ENCODE data around the gene ARHGAP26.
"Not testable (repeated sequence)": the region's sequence is repeated elsewhere in the genome, so short reads cannot be mapped to it uniquely, and the experiment has no call there.

The ARHGAP26 gene

DNA sequence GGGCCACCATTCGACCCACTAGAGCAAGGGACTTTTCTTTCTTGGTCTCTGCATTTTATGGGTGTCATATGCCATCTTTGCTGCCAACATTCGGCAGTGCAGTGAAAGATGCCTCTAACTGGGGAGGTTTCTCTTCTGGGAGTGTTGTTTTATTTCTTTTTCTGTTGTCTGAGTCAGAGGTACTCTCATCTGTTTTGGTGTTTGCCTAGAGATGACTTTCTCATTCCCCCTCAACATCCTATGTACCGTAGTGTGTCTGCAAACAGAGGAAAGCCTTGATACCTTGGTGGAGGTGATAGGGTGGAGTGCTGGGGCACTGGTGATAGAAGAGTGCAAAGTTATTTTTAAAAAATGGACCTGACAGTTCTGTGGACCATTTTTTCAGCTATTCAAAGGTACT, 182.1 kb downstream of the ARHGAP26 start:
- Mint-ChIP-seq H3K4me3 (no peak overlapping the region), H3K27me3 (no peaks in the 10 kb centered on the region), H3K4me1 (peaks cover 3% of the 10 kb centered on the region), H3K27ac (no peak overlapping the region), H3K36me3 (peaks cover 3% of the 10 kb centered on the region), H3K9me3 (no peaks in the 10 kb centered on the region)
- no peak for ATAC-seq (ENCODE audit: low read depth)
- no peak for DNase-seq (ENCODE audit: low spot score in 2 of 2)

DNA sequence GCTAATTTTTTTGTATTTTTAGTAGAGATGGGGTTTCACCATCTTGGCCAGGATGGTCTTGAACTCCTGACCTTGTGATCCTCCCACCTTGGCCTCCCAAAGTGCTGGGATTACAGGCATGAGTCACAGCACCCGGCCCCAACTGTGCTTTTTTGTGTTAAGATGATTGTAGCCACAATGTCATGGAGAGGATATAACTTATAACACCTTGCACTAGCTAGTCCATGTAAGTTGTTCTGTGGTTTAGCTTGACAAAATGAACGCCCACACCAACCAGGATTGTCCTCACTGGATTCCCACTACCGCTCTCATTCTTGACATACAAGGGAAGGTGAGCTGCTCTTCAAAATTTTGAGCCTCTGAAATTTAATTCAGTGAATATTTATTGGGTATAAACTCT, 182.7 kb downstream of the ARHGAP26 start:
- not testable (repeated sequence) for H3K4me1 Mint-ChIP-seq; H3K4me3 Mint-ChIP-seq; DNase-seq (ENCODE audit: low spot score in 2 of 2); H3K9me3 Mint-ChIP-seq; H3K36me3 Mint-ChIP-seq; H3K27me3 Mint-ChIP-seq; ATAC-seq (ENCODE audit: low read depth); H3K27ac Mint-ChIP-seq

DNA sequence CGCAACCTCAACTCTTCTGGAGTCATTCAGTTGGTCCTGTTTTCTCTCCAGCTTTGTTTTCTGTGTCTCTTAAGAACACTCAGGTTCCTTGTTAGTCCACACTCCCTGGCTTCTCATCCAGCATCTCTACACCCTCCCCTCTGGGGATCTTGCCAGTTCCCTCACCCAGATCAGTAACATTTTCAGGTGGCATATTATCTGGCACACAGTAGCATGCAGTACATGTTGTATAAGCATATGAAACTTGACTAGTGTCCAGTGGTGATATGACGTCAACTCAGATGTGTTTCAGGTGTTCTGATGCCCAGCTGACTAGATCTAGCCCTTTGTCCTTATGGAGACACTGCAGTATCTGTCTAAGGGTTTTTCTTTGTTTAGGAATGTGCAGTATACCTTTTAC, 184.3 kb downstream of the ARHGAP26 start:
- ATAC-seq (ENCODE audit: low read depth) (no peak), DNase-seq (ENCODE audit: low spot score in 2 of 2) (no peak)
- peaks cover 2% of the 10 kb centered on the region for H3K36me3 Mint-ChIP-seq
- H3K4me1 Mint-ChIP-seq: peaks cover 3% of the 10 kb centered on the region
- H3K9me3 Mint-ChIP-seq: no peaks in the 10 kb centered on the region
- no peak overlapping the region for H3K4me3 Mint-ChIP-seq
- H3K27me3 Mint-ChIP-seq: no peaks in the 10 kb centered on the region
- no peak overlapping the region for H3K27ac Mint-ChIP-seq

GRCh38 chr5:142955628-142956027, 185.5 kb downstream of the ARHGAP26 start:
- Mint-ChIP-seq H3K27me3 (no peaks in the 10 kb centered on the region), H3K4me3 (no peak overlapping the region), H3K4me1 (no peaks in the 10 kb centered on the region), H3K36me3 (no peaks in the 10 kb centered on the region), H3K9me3 (no peaks in the 10 kb centered on the region), H3K27ac (no peak overlapping the region)
- ATAC-seq (ENCODE audit: low read depth) (no peak), DNase-seq (ENCODE audit: low spot score in 2 of 2) (no peak)

DNA sequence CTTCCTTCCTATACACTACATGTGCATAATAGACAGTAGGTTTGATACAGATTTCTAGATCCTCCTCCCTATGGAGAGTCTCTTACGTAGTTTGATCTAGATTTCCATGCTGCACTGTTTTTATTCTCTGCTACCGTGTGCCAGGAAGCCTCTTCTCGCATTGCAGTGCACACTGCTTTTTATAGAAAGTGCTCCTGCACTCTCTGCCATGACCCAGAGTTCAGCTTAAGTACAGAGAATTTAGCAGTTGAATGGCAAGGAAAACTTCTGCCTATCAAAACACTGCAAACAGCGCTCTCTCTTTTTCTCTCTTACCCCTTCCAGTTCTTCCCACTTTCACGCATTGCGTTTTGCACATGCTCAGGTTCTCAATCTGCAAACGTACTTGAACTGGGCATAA, 187.4 kb downstream of the ARHGAP26 start:
- DNase-seq (ENCODE audit: low spot score in 2 of 2) (no peak), ATAC-seq (ENCODE audit: low read depth) (no peak)
- no peaks in the 10 kb centered on the region for H3K9me3 Mint-ChIP-seq
- no peak overlapping the region for H3K4me3 Mint-ChIP-seq
- no peaks in the 10 kb centered on the region for H3K36me3 Mint-ChIP-seq
- no peaks in the 10 kb centered on the region for H3K4me1 Mint-ChIP-seq
- no peak overlapping the region for H3K27ac Mint-ChIP-seq
- no peaks in the 10 kb centered on the region for H3K27me3 Mint-ChIP-seq

DNA sequence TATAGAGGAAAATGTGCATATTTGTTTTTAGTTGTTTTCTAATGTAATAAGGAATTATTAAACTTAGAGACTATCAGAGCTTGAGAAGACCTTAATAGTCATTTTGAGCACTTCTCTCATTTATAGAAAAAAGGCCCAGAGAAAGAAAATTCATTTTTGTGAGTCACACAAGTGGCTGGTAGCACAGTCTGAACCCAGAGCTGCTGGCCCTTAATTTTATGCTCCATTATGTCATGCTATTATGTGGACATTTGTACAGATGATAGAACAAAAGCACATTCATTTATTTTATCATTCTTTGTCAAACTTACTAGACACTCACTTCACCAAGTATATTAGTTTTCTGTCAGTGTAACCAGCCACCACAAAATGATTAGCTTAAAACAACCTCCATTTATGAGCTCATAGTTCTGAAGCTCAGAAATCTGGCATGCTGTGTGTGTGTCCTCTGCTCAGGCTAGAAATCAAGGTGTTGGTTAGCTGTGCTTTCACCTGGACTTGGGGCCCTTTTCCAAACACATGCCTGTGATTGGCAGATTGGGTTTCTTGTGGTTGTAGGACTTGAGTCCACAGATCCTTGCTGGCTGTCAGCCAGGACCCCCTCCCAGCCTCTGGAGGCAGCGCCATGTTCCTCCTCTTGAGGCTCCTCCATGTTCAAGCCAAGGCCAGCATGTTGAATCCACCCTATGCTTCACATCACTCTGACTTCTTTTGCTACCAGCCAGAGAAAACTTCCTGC, 188.9 kb downstream of the ARHGAP26 start:
- H3K4me1 Mint-ChIP-seq: no peaks in the 10 kb centered on the region

DNA sequence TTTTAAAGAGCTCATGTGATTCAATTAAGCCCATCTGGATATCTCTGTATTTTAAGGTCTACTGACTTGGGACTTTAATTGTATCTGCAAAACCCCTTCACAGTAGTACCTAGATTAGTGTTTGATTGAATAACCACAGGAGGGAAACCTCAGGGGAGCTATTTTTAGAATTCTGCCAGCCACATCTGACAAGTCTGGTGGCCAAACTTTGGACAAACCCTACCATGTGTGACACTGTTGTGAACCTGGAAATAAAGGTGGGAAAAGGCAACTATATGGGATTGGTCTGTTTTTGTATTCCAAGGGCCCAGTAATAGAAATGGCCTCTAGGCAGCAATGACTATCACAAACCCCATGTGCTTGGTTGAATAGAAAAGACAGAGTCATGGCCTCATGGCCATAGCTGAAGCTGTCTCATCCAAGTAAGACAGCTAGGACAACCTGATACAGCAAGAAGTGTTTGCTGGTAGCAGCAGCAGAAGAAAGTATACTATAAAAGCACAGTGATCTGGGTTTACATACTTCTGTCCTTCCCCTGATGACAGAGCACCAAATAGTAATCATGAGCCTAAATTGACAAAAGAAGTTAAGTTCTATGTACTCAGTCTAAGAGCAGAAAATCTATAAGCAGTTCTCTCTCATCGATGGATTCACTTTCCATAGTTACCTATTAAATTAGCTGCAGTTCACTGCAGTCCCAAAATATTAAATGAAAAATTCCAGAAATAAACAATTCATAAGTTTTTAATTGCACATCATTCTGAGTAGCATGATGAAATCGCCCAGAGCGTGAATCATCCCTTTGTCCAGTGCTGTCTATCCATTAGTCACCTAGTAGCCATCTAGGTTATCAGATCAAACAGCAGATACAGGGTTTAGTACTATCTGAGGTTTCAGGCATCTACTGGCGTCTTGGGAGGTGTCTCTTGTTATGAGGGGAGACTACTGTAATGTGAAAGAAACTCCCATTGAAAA, 189.8 kb downstream of the ARHGAP26 start:
- H3K27me3 Mint-ChIP-seq: no peaks in the 10 kb centered on the region
- no peaks in the 10 kb centered on the region for H3K9me3 Mint-ChIP-seq
- ATAC-seq (ENCODE audit: low read depth): no peak
- H3K4me1 Mint-ChIP-seq: peaks cover 3% of the 10 kb centered on the region
- no peak for DNase-seq (ENCODE audit: low spot score in 2 of 2)
- no peak overlapping the region for H3K4me3 Mint-ChIP-seq
- H3K36me3 Mint-ChIP-seq: peaks cover 4% of the 10 kb centered on the region
- no peak overlapping the region for H3K27ac Mint-ChIP-seq

More for the DNA sequence above, 188.9 kb downstream of the ARHGAP26 start:
- Mint-ChIP-seq H3K27ac (no peak overlapping the region), H3K4me3 (no peak overlapping the region), H3K36me3 (peaks cover 2% of the 10 kb centered on the region), H3K27me3 (no peaks in the 10 kb centered on the region), H3K9me3 (no peaks in the 10 kb centered on the region)
- no peak for DNase-seq (ENCODE audit: low spot score in 2 of 2)
- ATAC-seq (ENCODE audit: low read depth): no peak

DNA sequence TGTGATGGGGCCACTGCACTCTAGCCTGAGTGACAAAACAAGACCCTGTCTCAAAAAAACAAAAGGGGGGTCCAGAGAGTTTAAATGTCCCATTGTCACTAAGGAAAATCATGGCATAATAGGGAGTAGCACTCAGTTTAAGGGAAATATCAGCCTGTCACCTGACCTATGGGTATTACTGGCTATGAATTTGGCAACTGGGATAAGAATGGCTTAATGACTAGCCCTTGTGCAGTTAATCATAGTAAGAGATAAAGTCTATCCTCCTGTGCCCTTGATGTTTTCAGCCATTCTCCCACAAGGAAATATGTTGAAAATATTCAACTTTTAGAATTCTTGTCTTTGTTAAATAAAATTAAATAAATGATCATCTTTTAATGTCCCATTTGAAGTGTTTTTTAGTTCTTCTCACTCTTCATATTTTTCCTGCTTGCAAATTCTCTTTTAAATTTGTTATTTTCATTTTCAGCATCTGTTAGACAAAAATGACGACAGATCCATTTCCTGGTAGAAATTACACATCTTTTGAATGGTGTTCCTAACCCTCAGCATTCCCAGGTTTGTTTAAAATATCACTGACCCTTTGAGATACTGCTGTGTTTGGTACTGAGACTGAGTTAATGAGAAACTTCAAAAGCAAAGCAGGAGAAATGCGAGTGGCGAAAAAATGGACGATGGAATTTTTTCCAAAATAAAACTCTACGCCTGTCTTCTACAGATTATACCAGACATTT, 191.4 kb downstream of the ARHGAP26 start:
- Mint-ChIP-seq H3K27ac (no peak overlapping the region), H3K9me3 (no peaks in the 10 kb centered on the region), H3K4me1 (peaks cover 4% of the 10 kb centered on the region), H3K27me3 (no peaks in the 10 kb centered on the region), H3K36me3 (peaks cover 4% of the 10 kb centered on the region), H3K4me3 (no peak overlapping the region)
- ATAC-seq (ENCODE audit: low read depth) (no peak), DNase-seq (ENCODE audit: low spot score in 2 of 2) (no peak)

DNA sequence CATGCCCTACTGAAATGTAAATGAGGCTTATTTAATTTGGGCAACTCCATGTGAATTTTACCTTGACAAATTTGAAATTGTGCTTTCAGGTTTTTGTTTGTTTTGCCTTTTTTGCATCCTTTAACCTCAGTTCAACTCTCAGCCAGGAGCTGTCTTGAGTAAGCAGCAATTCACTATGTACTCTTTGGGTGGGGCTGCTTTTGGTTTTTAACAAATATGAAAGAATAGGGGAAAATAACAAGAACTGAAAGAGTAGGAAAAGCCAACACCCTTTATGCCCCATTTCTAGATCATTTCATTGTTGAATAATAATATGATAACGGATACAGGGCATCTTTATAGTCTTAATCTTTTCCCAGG, 192.0 kb downstream of the ARHGAP26 start:
- peaks cover 4% of the 10 kb centered on the region for H3K4me1 Mint-ChIP-seq
- H3K36me3 Mint-ChIP-seq: peaks cover 4% of the 10 kb centered on the region
- H3K9me3 Mint-ChIP-seq: no peaks in the 10 kb centered on the region
- DNase-seq (ENCODE audit: low spot score in 2 of 2): no peak
- no peak for ATAC-seq (ENCODE audit: low read depth)
- no peaks in the 10 kb centered on the region for H3K27me3 Mint-ChIP-seq
- H3K27ac Mint-ChIP-seq: no peak overlapping the region
- no peak overlapping the region for H3K4me3 Mint-ChIP-seq

DNA sequence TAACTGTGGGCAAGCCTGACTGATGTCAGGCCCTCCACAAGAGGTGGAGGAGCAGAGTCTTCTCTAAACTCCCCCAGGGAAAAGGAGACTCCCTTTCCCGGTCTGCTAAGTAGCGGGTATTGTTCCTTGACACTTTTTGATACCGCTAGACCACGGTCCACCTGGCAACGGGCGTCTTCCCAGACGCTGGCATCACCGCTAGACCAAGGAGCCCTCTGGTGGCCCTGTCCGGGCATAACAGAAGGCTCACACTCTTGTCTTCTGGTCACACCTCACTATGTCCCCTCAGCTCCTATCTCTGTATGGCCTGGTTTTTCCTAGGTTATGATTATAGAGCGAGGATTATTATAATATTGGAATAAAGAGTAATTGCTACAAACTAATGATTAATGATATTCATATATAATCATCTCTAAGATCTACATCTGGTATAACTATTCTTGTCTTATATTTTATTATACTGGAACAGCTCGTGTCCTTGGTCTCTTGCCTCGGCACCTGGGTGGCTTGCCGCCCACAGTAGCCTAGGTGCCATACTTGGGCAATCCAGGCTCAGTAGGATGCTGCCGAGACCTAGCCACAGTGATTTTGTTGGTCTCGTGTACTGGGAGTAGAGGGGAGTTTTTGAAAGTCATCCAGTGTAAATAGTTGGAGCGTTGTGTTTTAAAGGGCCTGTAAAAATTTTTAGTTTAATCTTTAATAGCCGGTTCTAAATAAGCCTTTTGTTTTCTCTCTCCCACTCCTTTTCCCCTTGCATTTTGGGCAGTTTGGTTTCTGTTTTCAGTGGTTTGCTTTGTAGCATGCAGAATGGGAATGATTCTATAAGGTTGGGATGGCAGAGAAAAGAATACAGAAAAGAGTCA, 195.3 kb downstream of the ARHGAP26 start:
- not testable (repeated sequence) for ATAC-seq (ENCODE audit: low read depth); H3K9me3 Mint-ChIP-seq; H3K27ac Mint-ChIP-seq; H3K4me1 Mint-ChIP-seq; H3K27me3 Mint-ChIP-seq; H3K36me3 Mint-ChIP-seq; H3K4me3 Mint-ChIP-seq
- peak in 1 of 2 donors; percentile 2 for DNase-seq (ENCODE audit: low spot score in 2 of 2)

GRCh38 chr5:142966121-142966420, 195.9 kb downstream of the ARHGAP26 start:
- Mint-ChIP-seq H3K4me1 (peaks cover 4% of the 10 kb centered on the region), H3K9me3 (no peaks in the 10 kb centered on the region), H3K36me3 (peaks cover 5% of the 10 kb centered on the region), H3K4me3 (no peak overlapping the region), H3K27ac (no peak overlapping the region), H3K27me3 (no peaks in the 10 kb centered on the region)
- DNase-seq (ENCODE audit: low spot score in 2 of 2): no peak
- no peak for ATAC-seq (ENCODE audit: low read depth)

DNA sequence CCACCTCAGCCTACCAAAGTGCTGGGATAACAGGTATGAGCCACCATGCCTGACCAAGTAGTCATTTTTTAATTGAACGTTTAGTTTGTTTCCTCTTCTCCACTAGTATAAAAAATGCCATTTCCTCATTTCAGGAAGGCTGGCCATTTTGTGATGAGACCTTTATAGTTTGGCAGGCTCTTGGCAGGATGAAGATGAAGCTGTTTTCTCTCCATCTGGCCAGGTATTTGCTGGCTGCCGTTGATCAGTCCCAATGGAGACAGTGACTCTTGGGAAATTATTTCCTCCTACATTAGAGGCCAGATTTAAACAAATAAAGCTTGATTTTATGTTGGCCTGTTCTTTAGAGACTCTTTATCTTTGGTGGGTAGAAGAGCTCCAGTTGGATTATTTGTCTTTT, 199.0 kb downstream of the ARHGAP26 start:
- DNase-seq (ENCODE audit: low spot score in 2 of 2): no peak
- ATAC-seq (ENCODE audit: low read depth): no peak
- H3K9me3 Mint-ChIP-seq: no peaks in the 10 kb centered on the region
- H3K27ac Mint-ChIP-seq: no peak overlapping the region
- no peak overlapping the region for H3K4me3 Mint-ChIP-seq
- no peaks in the 10 kb centered on the region for H3K27me3 Mint-ChIP-seq
- H3K36me3 Mint-ChIP-seq: peaks cover 4% of the 10 kb centered on the region
- H3K4me1 Mint-ChIP-seq: peaks cover 6% of the 10 kb centered on the region

DNA sequence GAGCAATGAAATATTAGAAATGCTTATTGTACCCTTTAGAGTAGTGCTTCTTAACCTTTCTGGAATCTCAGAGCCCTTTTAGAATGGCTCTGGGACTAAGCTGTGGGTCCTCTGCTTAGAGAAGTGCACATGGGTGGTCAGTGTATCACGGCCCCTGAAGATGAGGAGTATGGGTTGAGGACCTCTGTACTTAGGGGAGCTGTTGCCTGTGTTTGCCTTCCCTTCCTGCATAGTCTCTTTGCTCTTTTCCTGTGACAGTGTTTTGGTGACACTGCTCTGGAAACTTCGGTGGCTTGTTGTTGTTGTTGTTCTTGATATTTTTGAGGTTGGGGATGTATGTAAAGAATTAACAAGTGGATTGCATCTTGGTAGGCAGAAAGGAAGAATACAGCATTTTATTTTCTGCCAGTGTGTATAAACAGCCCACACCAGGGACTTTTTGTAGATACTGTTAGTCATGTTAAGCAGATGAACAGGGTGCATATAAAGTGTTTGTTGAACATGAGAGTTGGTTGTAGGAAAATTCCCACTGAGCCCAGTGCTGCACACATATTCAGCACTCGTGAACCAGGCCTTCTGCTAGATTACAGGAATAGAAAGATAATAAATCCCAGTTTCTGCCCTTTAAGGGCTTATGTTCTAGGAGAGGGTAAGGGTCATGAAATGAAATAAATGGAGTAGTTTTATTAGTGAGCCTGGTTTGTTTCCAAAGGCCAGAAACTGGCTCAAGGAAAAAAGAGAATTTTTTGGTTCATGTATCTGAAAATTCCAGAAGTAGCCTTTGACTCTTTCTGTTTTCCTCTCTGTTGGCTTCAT, 199.7 kb downstream of the ARHGAP26 start:
- DNase-seq (ENCODE audit: low spot score in 2 of 2) (no peak), ATAC-seq (ENCODE audit: low read depth) (no peak)
- peaks cover 4% of the 10 kb centered on the region for H3K36me3 Mint-ChIP-seq
- no peak overlapping the region for H3K4me3 Mint-ChIP-seq
- H3K4me1 Mint-ChIP-seq: peaks cover 4% of the 10 kb centered on the region
- no peak overlapping the region for H3K27ac Mint-ChIP-seq
- no peaks in the 10 kb centered on the region for H3K9me3 Mint-ChIP-seq
- H3K27me3 Mint-ChIP-seq: no peaks in the 10 kb centered on the region
